CD8-positive, alpha-beta memory T cell (primary cell): ENCODE results near the gene MDK. TPM values are rescaled to one million over a fixed set of nuclear protein-coding genes. Genes with fewer than 3 reads are reported as not detected.
A peak's percentile ranks its signal among the peaks of the same experiment; 100 is the strongest.

Source experiments
- CTCF ChIA-PET: fragments of 350-600 bp; sonication (Branson Sonifier 250); formaldehyde crosslinking; loops from one replicate; lab custom pipeline; 2021; ENCODE audit warnings: antibody characterized with exemption; lab: Charles Lee
- POLR2A ChIA-PET: fragments of 350-600 bp; sonication (Branson Sonifier 250); formaldehyde crosslinking; loops from one replicate; lab custom pipeline; 2021; ENCODE audit warnings: antibody characterized with exemption; lab: Charles Lee
- DNase-seq, 5 donors: peaks; one replicate each; pipeline versions ENCODE4 v3.0.0 to v3.0.0-alpha.2; 2020 to 2022; ENCODE audit warnings: mixed read lengths in 1 of 5
- H3K27ac ChIP-seq: one replicate; pipeline ENCODE4 v1.7.0; 2013; ENCODE audit warnings: low read depth, mild to moderate bottlenecking, low read length, moderate library complexity
- H3K27me3 ChIP-seq: 2 replicates; pipeline ENCODE4 v1.7.0; 2013; ENCODE audit warnings: low read length, mild to moderate bottlenecking; ENCODE audit not compliant: insufficient read depth, poor library complexity, severe bottlenecking
- H3K36me3 ChIP-seq: 2 replicates; pipeline ENCODE4 v1.7.0; 2013; ENCODE audit warnings: mild to moderate bottlenecking, low read length, moderate library complexity; ENCODE audit not compliant: insufficient read depth
- H3K4me1 ChIP-seq: 2 replicates; pipeline ENCODE4 v1.7.0; 2013; ENCODE audit warnings: mild to moderate bottlenecking, low read length, moderate library complexity; ENCODE audit not compliant: insufficient read depth
- H3K4me3 ChIP-seq: 2 replicates; pipeline ENCODE4 v1.7.0; 2013; ENCODE audit warnings: mild to moderate bottlenecking, low read length
- H3K9me3 ChIP-seq: 2 replicates; pipeline ENCODE4 v1.7.0; 2013; ENCODE audit warnings: mild to moderate bottlenecking, low read length
- H3K27ac Mint-ChIP-seq, 8 donors: one replicate each; pipeline ENCODE4 v1.8.0; 2020 to 2021; ENCODE audit warnings: mixed read lengths in 8 of 8, mild to moderate bottlenecking in 6 of 8, inconsistent platforms in 3 of 8, moderate library complexity in 3 of 8
- H3K27me3 Mint-ChIP-seq, 2 donors: one replicate each; pipeline ENCODE4 v1.8.0; 2020 to 2021; ENCODE audit warnings: mixed read lengths in 2 of 2, mild to moderate bottlenecking in 1 of 2, moderate library complexity in 1 of 2
- H3K36me3 Mint-ChIP-seq, 3 donors: one replicate each; pipeline ENCODE4 v1.8.0; 2020 to 2021; ENCODE audit warnings: mixed read lengths in 3 of 3, inconsistent platforms in 1 of 3, mild to moderate bottlenecking in 1 of 3
- H3K4me1 Mint-ChIP-seq, 3 donors: one replicate each; pipeline ENCODE4 v1.8.0; 2020 to 2021; ENCODE audit warnings: mixed read lengths in 3 of 3, inconsistent platforms in 1 of 3, mild to moderate bottlenecking in 1 of 3
- H3K4me3 Mint-ChIP-seq, 7 donors: one replicate each; pipeline ENCODE4 v1.8.0; 2020 to 2021; ENCODE audit warnings: mixed read lengths in 7 of 7, mild to moderate bottlenecking in 6 of 7, moderate library complexity in 4 of 7, inconsistent platforms in 2 of 7
- H3K9me3 Mint-ChIP-seq, 5 donors: one replicate each; pipeline ENCODE4 v1.8.0; 2020 to 2022; ENCODE audit warnings: mixed read lengths in 5 of 5, mild to moderate bottlenecking in 3 of 5, moderate library complexity in 2 of 5, inconsistent platforms in 1 of 5
- polyA plus RNA-seq: library from polyadenylated mRNA; unstranded; fragments of 300-500 nt; fragmentation: Illumina TruSeq; gene quantifications from one replicate; pipeline ENCODE4 v1.2.3, GENCODE V29; 2021
- total RNA-seq, 2 experiments: library from RNA; stranded (reverse); gene quantifications; one replicate each; pipeline ENCODE4 v1.2.3, GENCODE V29; 2021

The MDK gene
- total and polyA plus RNA-seq, 3 experiments from 2014 or later = 0.97 to 1.2 (median 1.1) TPM

DNA sequence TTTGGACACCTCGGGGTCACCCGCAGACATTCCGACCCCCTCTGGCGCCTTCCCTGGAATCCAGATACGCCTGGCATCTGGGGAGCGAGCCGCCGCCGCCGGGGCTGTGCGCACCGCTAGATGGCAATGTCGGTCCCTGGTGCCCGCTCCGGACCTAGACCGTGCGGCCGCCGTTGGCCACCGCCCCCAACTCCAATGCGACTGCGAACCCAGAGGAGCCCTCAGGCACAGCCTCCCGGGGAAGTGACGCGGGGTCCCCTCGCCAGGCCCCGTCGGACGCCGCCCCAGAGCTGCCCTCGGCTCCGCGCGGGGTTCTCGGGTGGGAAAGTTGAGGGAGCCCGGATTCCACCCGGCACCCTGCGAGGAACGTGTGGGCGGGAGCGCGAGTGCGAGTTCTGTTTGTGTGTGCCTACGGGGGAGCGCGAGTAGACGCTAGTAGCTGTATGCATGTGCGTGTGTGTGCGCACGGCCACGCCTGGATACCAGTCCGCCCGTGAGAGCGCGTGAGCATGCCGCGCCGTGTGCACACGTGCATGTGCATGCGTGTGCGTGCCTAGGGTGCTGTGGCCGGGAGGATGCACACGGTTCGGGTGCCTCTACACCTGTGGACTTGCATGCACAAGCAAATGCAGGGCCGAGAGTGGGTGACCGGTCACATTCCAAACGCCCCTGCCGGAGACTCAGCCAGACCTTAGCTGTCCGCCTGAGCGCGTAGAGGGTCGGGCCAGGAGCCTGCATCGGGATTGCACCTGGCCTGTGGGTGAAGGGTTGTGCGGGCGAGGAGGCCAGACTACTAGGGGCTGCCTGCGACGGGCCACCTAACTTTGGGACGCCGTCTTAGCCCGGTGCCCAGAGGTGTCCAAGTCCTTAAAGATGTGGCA is 8.2 kb downstream of the MDK start:
- Histone ChIP-seq H3K27me3 (peaks cover 30% of the 10 kb centered on the region), H3K4me3 (peak overlapping the region; percentile 32), H3K4me1 (peaks cover 22% of the 10 kb centered on the region), H3K9me3 (no peaks in the 10 kb centered on the region), H3K36me3 (no peaks in the 10 kb centered on the region), H3K27ac (no peak overlapping the region)
- POLR2A ChIA-PET = no interaction called here
- CTCF ChIA-PET = interaction anchor here (1.2 to 2.7 kb wide), 6 partner anchors 9 to 146 kb away, joined by 3 to 10 read pairs (median 6); no protein-coding TSS in a partner anchor
- H3K4me1 Mint-ChIP-seq = peaks cover 26 to 41% (median 29%) of the 10 kb centered on the region in 3 donors
- peak overlapping the region in 6 of 7 donors; percentile 12 to 59 (median 42) for H3K4me3 Mint-ChIP-seq
- H3K9me3 Mint-ChIP-seq = peaks cover 0 to 5% (median 0%) of the 10 kb centered on the region in 5 donors
- H3K36me3 Mint-ChIP-seq = peaks cover 0 to 6% (median 0%) of the 10 kb centered on the region in 3 donors
- H3K27me3 Mint-ChIP-seq = peaks cover 56 to 72% of the 10 kb centered on the region in 2 donors
- no peak for DNase-seq
- H3K27ac Mint-ChIP-seq = no peak overlapping the region

DNA sequence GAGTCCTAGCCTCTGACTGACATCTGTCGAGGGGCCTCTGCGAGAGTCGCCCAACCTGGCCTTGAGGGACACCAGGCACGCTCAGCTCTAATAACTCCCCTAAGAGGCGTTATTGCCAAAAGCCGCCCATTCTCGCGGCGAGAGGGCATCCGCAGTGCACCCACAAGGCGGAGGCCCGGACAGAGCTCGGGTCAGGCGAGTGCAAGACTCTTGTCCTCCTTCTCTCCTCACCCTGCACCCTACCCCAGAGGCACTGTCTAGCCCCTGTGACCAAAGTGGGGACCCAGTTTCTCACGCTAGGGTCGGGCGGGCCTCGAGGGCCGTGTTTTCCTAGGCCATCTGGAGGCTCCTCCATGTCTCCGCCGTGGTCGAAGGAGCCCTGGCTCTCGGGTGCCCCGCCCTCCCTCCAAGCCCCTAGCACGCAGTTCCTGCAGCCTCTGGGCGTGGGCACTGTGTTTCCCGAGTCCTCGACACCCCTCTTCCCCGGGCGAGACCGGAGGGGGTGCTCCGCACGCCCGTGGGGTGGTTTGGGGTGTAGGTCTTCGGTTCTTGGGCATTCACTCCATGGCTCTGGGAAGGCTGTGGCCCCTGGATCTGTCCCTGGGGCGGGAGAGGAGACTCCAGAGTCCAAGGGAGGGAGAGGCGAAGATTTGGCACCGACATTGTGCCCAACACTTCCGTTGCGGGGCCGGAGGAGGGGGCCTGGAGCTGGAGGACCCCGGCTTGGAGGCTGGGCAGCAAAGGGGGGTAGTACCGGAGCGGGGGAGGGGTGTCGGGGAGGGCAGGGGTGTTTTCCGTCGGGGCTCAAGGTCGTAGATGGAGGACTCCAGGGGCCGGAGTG is 9.1 kb downstream of the MDK start:
- H3K36me3 Mint-ChIP-seq = peaks cover 0 to 6% (median 0%) of the 10 kb centered on the region in 3 donors
- H3K36me3 ChIP-seq = no peaks in the 10 kb centered on the region
- H3K4me3 Mint-ChIP-seq = peak overlapping the region in 4 of 7 donors; percentile 12 to 59 (median 42)
- peaks cover 22% of the 10 kb centered on the region for H3K4me1 ChIP-seq
- peaks cover 26 to 41% (median 29%) of the 10 kb centered on the region in 3 donors for H3K4me1 Mint-ChIP-seq
- no peak overlapping the region for H3K27ac ChIP-seq
- ChIA-PET CTCF (interaction anchor here (1.2 to 2.7 kb wide), 5 partner anchors 8 to 147 kb away, joined by 3 to 10 read pairs (median 6); no protein-coding TSS in a partner anchor), POLR2A (no interaction called here)
- no peaks in the 10 kb centered on the region for H3K9me3 ChIP-seq
- DNase-seq = no peak
- no peak overlapping the region for H3K4me3 ChIP-seq
- H3K27me3 Mint-ChIP-seq = peaks cover 52 to 65% of the 10 kb centered on the region in 2 donors
- peaks cover 30% of the 10 kb centered on the region for H3K27me3 ChIP-seq
- peaks cover 0 to 5% (median 0%) of the 10 kb centered on the region in 5 donors for H3K9me3 Mint-ChIP-seq
- H3K27ac Mint-ChIP-seq = no peak overlapping the region

- peaks cover 0 to 6% (median 1%) of the 10 kb centered on the region in 3 donors for H3K36me3 Mint-ChIP-seq
Measured at GRCh38 chr11:46391186-46391577, 9.7 kb downstream of the MDK start.

DNA sequence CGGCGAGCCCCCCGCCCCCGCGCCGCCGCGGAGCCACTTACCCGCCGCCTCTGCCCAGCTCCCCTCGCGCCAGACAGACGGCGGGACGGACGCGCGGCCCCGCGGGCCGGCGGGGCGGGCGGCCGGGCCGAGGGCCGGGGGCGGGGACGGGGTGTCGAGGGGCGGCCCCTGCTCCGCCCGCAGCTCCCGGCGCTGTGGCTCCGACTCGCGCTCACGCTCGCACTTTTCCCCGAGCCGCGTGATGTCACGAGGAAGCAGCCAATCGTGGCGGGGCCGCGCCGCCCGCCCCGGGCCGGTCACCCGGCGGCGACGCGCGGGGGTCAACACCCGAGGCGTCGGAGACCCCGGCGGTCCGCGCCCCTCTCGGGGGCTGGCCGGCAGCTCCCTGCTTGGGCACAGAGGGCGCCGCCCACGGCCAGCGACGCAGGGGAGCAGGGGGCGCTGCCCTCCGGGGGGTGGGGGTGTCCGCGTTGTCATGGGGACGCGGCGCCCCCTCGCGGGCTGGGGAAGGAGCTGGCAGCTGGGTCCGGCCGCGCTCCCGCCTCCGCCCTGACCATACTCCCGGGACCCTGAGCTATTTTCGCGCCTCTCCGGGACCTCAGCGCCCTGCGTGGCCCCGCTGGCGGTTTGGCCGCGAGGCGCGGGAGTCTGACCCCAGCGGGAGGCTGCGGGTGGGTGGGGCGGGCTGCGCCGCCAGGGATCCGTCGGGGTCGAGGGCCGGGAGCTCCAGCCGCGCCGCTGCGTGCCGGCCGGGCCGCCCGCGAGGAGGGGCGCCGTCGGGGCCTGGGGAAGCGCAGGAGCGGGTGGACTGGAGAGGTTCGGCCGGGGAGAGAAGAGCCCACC is 10.3 kb downstream of the MDK start, which contains the start of gene CHRM4:
TSS of gene CHRM4 (minus strand) at position 199 of the 843 bp plus-strand sequence. CDS start 5,219 bp downstream, outside the sequence.
- H3K27me3 ChIP-seq = peaks cover 30% of the 10 kb centered on the region

More at GRCh38 chr11:46391186-46391577, 9.7 kb downstream of the MDK start:
- Histone ChIP-seq H3K27ac (no peak overlapping the region), H3K36me3 (no peaks in the 10 kb centered on the region), H3K4me3 (no peak overlapping the region), H3K27me3 (peaks cover 30% of the 10 kb centered on the region), H3K4me1 (peaks cover 22% of the 10 kb centered on the region), H3K9me3 (no peaks in the 10 kb centered on the region)
- no peak overlapping the region for H3K4me3 Mint-ChIP-seq
- peaks cover 50 to 59% of the 10 kb centered on the region in 2 donors for H3K27me3 Mint-ChIP-seq
- H3K27ac Mint-ChIP-seq = no peak overlapping the region
- DNase-seq = no peak
- peaks cover 26 to 41% (median 29%) of the 10 kb centered on the region in 3 donors for H3K4me1 Mint-ChIP-seq
- H3K9me3 Mint-ChIP-seq = peaks cover 0 to 2% (median 0%) of the 10 kb centered on the region in 5 donors
- POLR2A ChIA-PET = no interaction called here
- CTCF ChIA-PET = interaction anchor here (1.8 kb wide), 1 partner anchor 22 kb away, joined by 7 read pairs; no protein-coding TSS in a partner anchor

GRCh38 chr11:46392421-46393230 is 11.2 kb downstream of the MDK start:
- peak overlapping the region in 1 of 8 donors; percentile 67 for H3K27ac Mint-ChIP-seq
- Histone ChIP-seq H3K4me1 (peaks cover 22% of the 10 kb centered on the region), H3K27ac (no peak overlapping the region), H3K27me3 (peaks cover 30% of the 10 kb centered on the region), H3K9me3 (no peaks in the 10 kb centered on the region), H3K4me3 (peak overlapping the region; percentile 37), H3K36me3 (no peaks in the 10 kb centered on the region)
- H3K36me3 Mint-ChIP-seq = peaks cover 0 to 15% (median 3%) of the 10 kb centered on the region in 3 donors
- H3K9me3 Mint-ChIP-seq = peaks cover 0 to 2% (median 0%) of the 10 kb centered on the region in 5 donors
- H3K27me3 Mint-ChIP-seq = peaks cover 41 to 45% of the 10 kb centered on the region in 2 donors
- H3K4me3 Mint-ChIP-seq = peak overlapping the region; percentile 28 to 76 (median 71)
- CTCF ChIA-PET = interaction anchor here (0.7 to 1.8 kb wide), 4 partner anchors 9 to 84 kb away, joined by 3 to 7 read pairs (median 5); no protein-coding TSS in a partner anchor
- peaks cover 24 to 41% (median 29%) of the 10 kb centered on the region in 3 donors for H3K4me1 Mint-ChIP-seq
- POLR2A ChIA-PET = interaction anchor here (0.8 kb wide), 1 partner anchor 32 kb away, joined by 3 read pairs; no protein-coding TSS in a partner anchor
- DNase-seq = peak; percentile 71 to 84 (median 73)

More for the DNA sequence above, 10.3 kb downstream of the MDK start, which contains the start of gene CHRM4:
- ChIA-PET CTCF (interaction anchor here (1.0 to 1.8 kb wide), 3 partner anchors 9 to 43 kb away, joined by 4 to 7 read pairs (median 6); no protein-coding TSS in a partner anchor), POLR2A (interaction anchor here (0.6 to 0.8 kb wide), 2 partner anchors 31 to 227 kb away, joined by 3 to 4 read pairs; no protein-coding TSS in a partner anchor)
- peaks cover 0 to 7% (median 0%) of the 10 kb centered on the region in 3 donors for H3K36me3 Mint-ChIP-seq
- H3K9me3 Mint-ChIP-seq = peaks cover 0 to 2% (median 0%) of the 10 kb centered on the region in 5 donors
- H3K27ac ChIP-seq = no peak within 1 kb of the TSS
- no peaks in the 10 kb centered on the region for H3K9me3 ChIP-seq
- DNase-seq = no peak
- no peak within 1 kb of the TSS for H3K4me3 ChIP-seq
- H3K27ac Mint-ChIP-seq = peak within 1 kb of the TSS in 1 of 8 donors; percentile 67
- peaks cover 26 to 41% (median 29%) of the 10 kb centered on the region in 3 donors for H3K4me1 Mint-ChIP-seq
- peak within 1 kb of the TSS; percentile 28 to 76 (median 71) for H3K4me3 Mint-ChIP-seq
- peaks cover 22% of the 10 kb centered on the region for H3K4me1 ChIP-seq
- no peaks in the 10 kb centered on the region for H3K36me3 ChIP-seq
- H3K27me3 Mint-ChIP-seq = peaks cover 45 to 53% of the 10 kb centered on the region in 2 donors

GRCh38 chr11:46393231-46393616 is 11.8 kb downstream of the MDK start:
- no peak for DNase-seq
- Mint-ChIP-seq H3K4me3 (peak overlapping the region; percentile 28 to 76 (median 71)), H3K4me1 (peaks cover 20 to 37% (median 24%) of the 10 kb centered on the region in 3 donors), H3K27ac (peak overlapping the region in 2 of 8 donors; percentile 33 to 67), H3K36me3 (peaks cover 0 to 21% (median 5%) of the 10 kb centered on the region in 3 donors), H3K9me3 (peaks cover 0 to 2% (median 0%) of the 10 kb centered on the region in 5 donors), H3K27me3 (peaks cover 37 to 41% of the 10 kb centered on the region in 2 donors)
- H3K4me1 ChIP-seq = peaks cover 22% of the 10 kb centered on the region
- H3K27ac ChIP-seq = no peak overlapping the region
- H3K4me3 ChIP-seq = peak overlapping the region; percentile 37
- H3K9me3 ChIP-seq = no peaks in the 10 kb centered on the region
- no peaks in the 10 kb centered on the region for H3K36me3 ChIP-seq
- peaks cover 27% of the 10 kb centered on the region for H3K27me3 ChIP-seq
- POLR2A ChIA-PET = no interaction called here
- CTCF ChIA-PET = interaction anchor here (0.7 to 1.8 kb wide), 4 partner anchors 10 to 84 kb away, joined by 3 to 7 read pairs (median 5); no protein-coding TSS in a partner anchor
